Activated CD4-positive, alpha-beta T cell treated with anti-CD3 and anti-CD28 coated beads for 48 hours (primary cell): ENCODE measurements around the gene NUMBL.
A peak's percentile ranks its signal among the peaks of the same experiment; 100 is the strongest.

Experiments used
- DNase-seq: peaks from one replicate; pipeline ENCODE4 v3.0.0-alpha.2; 2020

Gene NUMBL

GRCh38 chr19:40688987-40689338 lies 1.5 kb downstream of the NUMBL start:
- no peak for DNase-seq

DNA sequence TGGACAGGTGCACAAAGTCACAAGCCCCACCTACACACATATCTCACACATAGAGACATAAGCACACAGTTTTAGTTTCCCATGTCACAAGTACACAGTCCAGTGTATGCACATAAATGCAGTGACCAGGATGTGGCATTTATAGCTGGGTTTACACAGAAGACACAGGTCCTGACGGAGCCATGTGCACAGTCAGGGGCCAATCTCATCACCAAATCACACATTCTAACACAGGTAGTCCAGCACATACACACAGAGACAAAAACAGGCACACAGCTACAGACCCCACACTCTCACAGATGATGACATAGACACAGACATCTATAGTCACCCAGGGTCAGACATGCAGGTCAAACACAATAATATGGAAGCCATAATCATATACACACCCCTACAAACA lies 2.1 kb downstream of the NUMBL start:
- DNase-seq, result no peak

DNA sequence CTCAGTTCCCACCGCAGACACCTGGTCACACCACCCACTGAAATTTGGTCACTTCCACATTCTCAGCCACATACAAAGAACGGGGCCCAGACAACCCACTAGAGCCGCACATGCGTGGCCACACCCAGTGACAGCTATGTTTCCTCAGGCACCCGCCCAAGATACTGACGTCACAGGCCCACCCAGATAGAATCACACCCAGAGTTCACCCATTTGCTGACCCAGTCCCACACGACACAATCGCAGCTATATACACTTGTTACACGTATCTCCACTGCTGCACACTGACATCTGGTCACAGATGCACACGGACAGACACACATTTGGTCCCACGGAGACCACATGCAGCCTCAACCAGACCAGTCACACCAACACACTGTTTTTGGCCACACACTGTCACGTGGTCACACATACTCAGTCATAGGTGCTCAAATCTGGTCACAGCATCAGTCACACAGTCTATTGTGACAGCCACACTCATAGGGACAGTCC lies 2.9 kb downstream of the NUMBL start:
- no peak for DNase-seq

- no peak for DNase-seq
These were observed 3.4 kb downstream of the NUMBL start for GRCh38 chr19:40686882-40687524.

DNA sequence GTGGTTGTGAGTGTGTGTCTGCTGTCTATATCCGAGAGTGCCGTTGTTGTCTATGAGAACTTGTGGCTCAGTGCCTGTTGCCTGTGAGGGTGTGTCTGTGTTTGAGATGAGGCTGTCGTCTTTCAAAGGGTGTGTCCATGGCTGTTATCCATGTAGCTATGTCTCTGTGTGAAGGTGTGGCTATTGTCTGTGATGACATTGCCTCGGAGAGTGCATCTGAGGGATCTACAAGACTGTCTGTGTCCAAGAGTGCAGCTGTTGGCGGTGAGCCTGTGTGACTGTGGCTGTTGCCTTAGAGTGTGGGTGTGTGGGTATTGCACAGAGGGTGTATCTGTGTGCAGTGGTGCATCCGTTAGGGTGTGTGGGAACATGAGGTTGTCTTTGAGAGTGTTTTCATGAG lies 4.9 kb downstream of the NUMBL start:
- DNase-seq, result no peak

- no peak for DNase-seq
These were observed 5.4 kb downstream of the NUMBL start for GRCh38 chr19:40685016-40685526.

GRCh38 chr19:40684280-40684679 lies 6.2 kb downstream of the NUMBL start:
- no peak for DNase-seq

- DNase-seq, result no peak
These were observed 7.0 kb downstream of the NUMBL start for GRCh38 chr19:40683437-40683836.

GRCh38 chr19:40682431-40682964 lies 8.0 kb downstream of the NUMBL start:
- no peak for DNase-seq

- DNase-seq, result no peak
These were observed 9.4 kb downstream of the NUMBL start for GRCh38 chr19:40681039-40681438.

- no peak for DNase-seq
These were observed 13.3 kb downstream of the NUMBL start for GRCh38 chr19:40677156-40677555.

GRCh38 chr19:40674291-40674690 lies 16.2 kb downstream of the NUMBL start:
- DNase-seq, result no peak

- DNase-seq, result no peak
These were observed 17.1 kb downstream of the NUMBL start for GRCh38 chr19:40673397-40673796.

DNA sequence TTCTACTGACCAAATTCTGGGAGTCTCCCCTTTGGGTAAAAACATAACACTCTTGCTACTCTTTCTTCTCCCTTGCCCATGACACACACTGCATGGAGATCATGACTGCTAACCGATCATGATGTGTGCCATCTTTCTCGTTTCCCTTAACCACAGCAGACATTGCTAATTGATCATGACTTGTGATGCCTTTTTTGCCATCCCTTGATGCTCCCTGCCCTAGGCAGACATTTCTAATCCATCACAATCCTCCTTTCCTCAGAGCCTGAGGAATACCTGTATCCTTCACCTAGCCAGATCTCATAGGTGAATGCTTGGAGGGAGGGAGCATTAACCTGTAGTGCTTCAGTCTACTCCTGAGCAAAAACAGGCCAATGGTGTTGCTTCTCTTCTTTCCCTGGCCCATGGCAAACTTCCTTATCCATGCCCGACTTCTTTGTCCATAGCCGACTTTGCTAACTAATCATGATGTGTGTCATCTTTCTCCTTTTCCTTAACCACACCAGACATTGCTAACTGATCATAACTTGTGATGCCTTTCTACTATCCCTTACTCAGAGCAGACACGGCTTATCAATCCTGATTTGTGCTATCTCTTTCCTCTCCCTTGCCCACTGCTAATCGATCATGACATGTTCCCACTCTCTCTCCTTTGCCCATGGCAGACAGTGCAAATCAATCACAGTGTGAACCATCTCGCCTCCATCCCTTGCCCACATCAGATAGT lies 17.7 kb downstream of the NUMBL start:
- no peak for DNase-seq

DNA sequence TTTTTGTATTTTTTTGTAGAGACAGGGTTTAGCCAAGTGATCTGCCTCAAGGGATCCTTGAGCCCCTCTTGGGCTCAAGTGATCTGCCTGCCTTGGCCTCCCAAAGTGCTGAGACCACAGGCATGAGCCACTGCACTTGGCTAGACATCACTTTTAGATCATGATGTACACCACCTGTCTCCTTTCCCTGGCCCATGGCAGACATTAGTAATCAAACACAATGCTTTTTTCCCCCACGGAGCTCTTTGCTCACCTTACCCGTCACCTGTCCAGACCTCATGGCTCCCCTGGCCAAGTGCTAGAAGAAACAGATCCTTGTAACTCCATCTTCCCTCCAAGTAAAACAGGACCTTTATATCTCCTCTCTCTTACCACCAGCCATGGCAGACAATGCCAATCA lies 18.4 kb downstream of the NUMBL start:
- no peak for DNase-seq

- no peak for DNase-seq
These were observed 19.0 kb downstream of the NUMBL start for GRCh38 chr19:40671404-40671803.

DNA sequence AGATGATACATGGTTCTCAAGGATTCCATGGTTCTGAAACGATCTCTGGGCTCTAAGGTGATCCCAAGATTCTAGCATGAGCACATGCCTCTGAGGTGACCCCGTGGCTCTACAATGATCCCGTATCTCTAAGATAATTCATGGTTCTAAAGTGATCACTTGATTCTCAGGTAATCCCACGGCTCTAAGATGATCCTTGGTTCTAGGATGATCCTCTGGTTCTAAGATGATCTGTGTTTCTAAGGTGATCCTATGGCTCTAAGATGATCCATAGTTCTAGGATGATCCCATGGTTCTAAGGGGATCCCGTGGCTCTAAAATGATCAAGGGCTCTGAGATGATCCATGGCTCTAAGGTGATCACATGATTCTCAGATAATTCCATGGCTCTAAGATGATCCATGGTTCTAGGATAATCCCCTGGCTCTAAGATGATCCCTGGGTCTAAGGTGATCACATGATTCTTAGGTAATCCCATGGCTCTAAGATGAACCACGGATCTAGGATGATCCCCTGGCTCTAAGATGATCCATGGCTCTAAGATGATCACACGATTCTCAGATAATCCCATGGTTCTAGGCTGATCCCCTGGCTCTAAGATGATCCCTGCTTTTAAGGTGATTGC lies 21.3 kb downstream of the NUMBL start:
- DNase-seq, result no peak

GRCh38 chr19:40667602-40668001 lies 22.8 kb downstream of the NUMBL start:
- no peak for DNase-seq

GRCh38 chr19:40666803-40667438 lies 23.5 kb downstream of the NUMBL start:
- DNase-seq, result no peak

DNA sequence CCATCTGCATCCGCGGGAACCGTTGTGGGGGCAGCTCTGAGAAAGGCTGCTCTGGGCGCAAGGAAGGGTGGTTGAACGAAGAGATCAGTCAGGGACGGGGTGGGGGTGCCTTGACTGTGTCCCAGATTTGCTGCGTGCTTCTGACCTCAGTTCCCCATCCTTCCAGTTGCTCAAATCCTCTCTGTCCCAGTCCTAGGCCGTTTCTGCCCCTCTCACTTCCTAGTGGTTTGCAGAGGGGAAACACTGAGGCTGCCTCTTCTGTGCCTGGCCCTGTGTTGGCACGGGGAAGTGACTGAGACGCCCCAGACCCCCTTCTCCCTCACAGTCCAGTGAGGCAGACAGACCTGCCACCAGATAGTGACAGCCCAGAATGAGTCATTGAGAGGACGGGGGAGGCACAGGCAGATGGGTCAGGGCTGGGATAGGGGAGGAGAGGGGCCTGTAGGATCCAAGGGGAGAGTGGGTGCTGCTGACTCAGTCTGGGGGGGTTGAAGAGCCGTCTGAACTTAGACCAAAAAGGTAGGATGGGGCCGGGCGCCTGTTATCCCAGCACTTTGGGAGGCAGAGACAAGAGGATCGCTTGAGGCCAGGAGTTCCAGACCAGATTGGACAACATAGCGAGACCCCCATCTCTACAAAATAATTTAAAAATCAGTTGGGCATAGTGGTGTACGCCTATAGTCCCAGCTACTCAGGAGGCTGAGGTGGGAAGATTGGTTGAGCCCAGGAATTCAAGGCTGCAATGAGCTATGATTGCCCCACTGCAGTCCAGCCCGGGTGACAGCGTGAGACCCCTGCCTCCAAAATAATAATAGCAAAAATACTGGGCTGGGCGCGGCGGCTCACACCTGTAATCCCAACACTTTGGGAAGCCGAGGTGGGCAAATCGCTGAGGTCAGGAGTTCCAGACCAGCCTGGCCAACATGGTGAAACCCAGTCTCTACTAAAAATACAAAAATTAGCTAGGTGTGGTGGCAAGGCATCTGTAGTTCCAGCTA lies 26.5 kb downstream of the NUMBL start:
- DNase-seq, result peak; percentile 28

- DNase-seq, result peak; percentile 95
These were observed 27.3 kb downstream of the NUMBL start for GRCh38 chr19:40662925-40663694.
